SK-N-MC (cell line): ENCODE measurements around the gene GIGYF2.

Experiments used
- DNase-seq: peaks from one replicate; pipeline ENCODE4 v3.0.0-alpha.2; 2011; ENCODE audit warnings: low read depth, low spot score
- H3K27ac ChIP-seq: fragments of 200-600 bp; sonication (generic); 2 replicates; pipeline ENCODE4 v1.5.1; 2016; ENCODE audit warnings: mixed run types
- H3K36me3 ChIP-seq: fragments of 200-600 bp; sonication (generic); 2 replicates; pipeline ENCODE4 v1.6.1; 2017; ENCODE audit warnings: antibody characterized with exemption, low read length, mixed read lengths; ENCODE audit not compliant: insufficient read depth
- H3K4me3 ChIP-seq: fragments of 200-600 bp; sonication (generic); 2 replicates; pipeline ENCODE4 v1.5.1; 2016
- H3K9ac ChIP-seq: fragments of 200-600 bp; sonication (generic); 2 replicates; pipeline ENCODE4 v1.8.0; 2017; ENCODE audit warnings: mixed run types, mixed read lengths; ENCODE audit not compliant: insufficient read length
- H3K9me3 ChIP-seq: fragments of 200-600 bp; sonication (generic); 2 replicates; pipeline ENCODE4 v1.6.1; 2017; ENCODE audit warnings: low read depth, mild to moderate bottlenecking, antibody characterized with exemption, low read length, moderate library complexity, mixed read lengths
- EZH2 ChIP-seq: fragments of 200-600 bp; sonication (generic); IDR thresholded peaks from one replicate; pipeline ENCODE4 v1.6.1; 2017; ENCODE audit warnings: antibody characterized with exemption
- FOXP2 ChIP-seq: optimal IDR thresholded peaks from 2 replicates; pipeline ENCODE3; 2011; ENCODE audit warnings: mild to moderate bottlenecking, moderate library complexity; ENCODE audit not compliant: insufficient read depth; ENCODE audit errors: extremely low read length, control extremely low read depth
- POLR2AphosphoS5 ChIP-seq: IDR thresholded peaks from 2 replicates; pipeline ENCODE4 v1.6.1; 2012; ENCODE audit warnings: mild to moderate bottlenecking, low read depth, low read length, borderline replicate concordance

The GIGYF2 gene

GRCh38 chr2:232829988-232830387 is 132.9 kb downstream of the GIGYF2 start:
- no peak for DNase-seq
- TF ChIP-seq POLR2AphosphoS5 (no peak), FOXP2 (no peak), EZH2 (no peak)
- Histone ChIP-seq H3K9me3 (no peaks in the 10 kb centered on the region), H3K27ac (no peak overlapping the region), H3K4me3 (no peak overlapping the region), H3K36me3 (peaks cover 53% of the 10 kb centered on the region), H3K9ac (no peak overlapping the region)

- Histone ChIP-seq H3K36me3 (peaks cover 48% of the 10 kb centered on the region), H3K9me3 (no peaks in the 10 kb centered on the region), H3K27ac (no peak overlapping the region), H3K9ac (no peak overlapping the region), H3K4me3 (no peak overlapping the region)
- DNase-seq = no peak
- TF ChIP-seq FOXP2 (no peak), POLR2AphosphoS5 (no peak), EZH2 (no peak)
These were observed 134.4 kb downstream of the GIGYF2 start for GRCh38 chr2:232831496-232831895.

- peaks cover 52% of the 10 kb centered on the region for H3K36me3 ChIP-seq
These were observed 136.7 kb downstream of the GIGYF2 start for GRCh38 chr2:232833830-232834229.

GRCh38 chr2:232835687-232836208 is 138.6 kb downstream of the GIGYF2 start:
- Histone ChIP-seq H3K27ac (no peak overlapping the region), H3K9ac (no peak overlapping the region), H3K4me3 (no peak overlapping the region), H3K9me3 (no peaks in the 10 kb centered on the region), H3K36me3 (peaks cover 58% of the 10 kb centered on the region)
- TF ChIP-seq FOXP2 (no peak), POLR2AphosphoS5 (no peak), EZH2 (no peak)
- DNase-seq = no peak

More at GRCh38 chr2:232833830-232834229, 136.7 kb downstream of the GIGYF2 start:
- Histone ChIP-seq H3K9ac (no peak overlapping the region), H3K4me3 (no peak overlapping the region), H3K27ac (no peak overlapping the region), H3K9me3 (no peaks in the 10 kb centered on the region)
- DNase-seq = no peak
- TF ChIP-seq POLR2AphosphoS5 = no peak

- Histone ChIP-seq H3K9ac (no peak overlapping the region), H3K4me3 (no peak overlapping the region), H3K27ac (no peak overlapping the region), H3K36me3 (peaks cover 55% of the 10 kb centered on the region), H3K9me3 (no peaks in the 10 kb centered on the region)
- TF ChIP-seq FOXP2 (no peak), EZH2 (no peak), POLR2AphosphoS5 (no peak)
- no peak for DNase-seq
These were observed 139.8 kb downstream of the GIGYF2 start for GRCh38 chr2:232836934-232837333.

- H3K9ac ChIP-seq = no peak overlapping the region
- peaks cover 53% of the 10 kb centered on the region for H3K36me3 ChIP-seq
These were observed 141.3 kb downstream of the GIGYF2 start for GRCh38 chr2:232838406-232838874.

GRCh38 chr2:232839411-232840079 is 142.4 kb downstream of the GIGYF2 start:
- Histone ChIP-seq H3K9ac (no peak overlapping the region), H3K4me3 (no peak overlapping the region), H3K9me3 (no peaks in the 10 kb centered on the region), H3K36me3 (peaks cover 53% of the 10 kb centered on the region), H3K27ac (no peak overlapping the region)
- no peak for DNase-seq
- TF ChIP-seq FOXP2 (no peak), EZH2 (no peak), POLR2AphosphoS5 (no peak)

More at GRCh38 chr2:232838406-232838874, 141.3 kb downstream of the GIGYF2 start:
- no peak for DNase-seq
- H3K9me3 ChIP-seq = no peaks in the 10 kb centered on the region
- TF ChIP-seq EZH2 (no peak), FOXP2 (no peak), POLR2AphosphoS5 (no peak)
- no peak overlapping the region for H3K27ac ChIP-seq
- H3K4me3 ChIP-seq = no peak overlapping the region

- Histone ChIP-seq H3K9ac (no peak overlapping the region), H3K4me3 (no peak overlapping the region), H3K27ac (no peak overlapping the region), H3K36me3 (peaks cover 73% of the 10 kb centered on the region), H3K9me3 (no peaks in the 10 kb centered on the region)
- TF ChIP-seq FOXP2 (no peak), POLR2AphosphoS5 (no peak), EZH2 (no peak)
- no peak for DNase-seq
These were observed 145.6 kb downstream of the GIGYF2 start for GRCh38 chr2:232842689-232843088.
